ENCODE measurements around the gene CACNB3. TPM values are rescaled to one million over a fixed set of nuclear protein-coding genes. Genes with fewer than 3 reads are reported as not detected.

The CACNB3 gene
- total RNA-seq, 2 donors from 2014 or later: 8.8 to 9.5 TPM

- intact Hi-C loops (cut with DNase I): no loop called here
- ATAC-seq (peak; percentile 78 to 87), DNase-seq (peak; percentile 80)
Observed at GRCh38 chr12:48815126-48816110, 2.9 kb upstream of the CACNB3 start.

GRCh38 chr12:48816143-48816854 lies 2.0 kb upstream of the CACNB3 start:
- DNase-seq: no peak
- ATAC-seq: no peak
- intact Hi-C loops (cut with DNase I): no loop called here

DNA sequence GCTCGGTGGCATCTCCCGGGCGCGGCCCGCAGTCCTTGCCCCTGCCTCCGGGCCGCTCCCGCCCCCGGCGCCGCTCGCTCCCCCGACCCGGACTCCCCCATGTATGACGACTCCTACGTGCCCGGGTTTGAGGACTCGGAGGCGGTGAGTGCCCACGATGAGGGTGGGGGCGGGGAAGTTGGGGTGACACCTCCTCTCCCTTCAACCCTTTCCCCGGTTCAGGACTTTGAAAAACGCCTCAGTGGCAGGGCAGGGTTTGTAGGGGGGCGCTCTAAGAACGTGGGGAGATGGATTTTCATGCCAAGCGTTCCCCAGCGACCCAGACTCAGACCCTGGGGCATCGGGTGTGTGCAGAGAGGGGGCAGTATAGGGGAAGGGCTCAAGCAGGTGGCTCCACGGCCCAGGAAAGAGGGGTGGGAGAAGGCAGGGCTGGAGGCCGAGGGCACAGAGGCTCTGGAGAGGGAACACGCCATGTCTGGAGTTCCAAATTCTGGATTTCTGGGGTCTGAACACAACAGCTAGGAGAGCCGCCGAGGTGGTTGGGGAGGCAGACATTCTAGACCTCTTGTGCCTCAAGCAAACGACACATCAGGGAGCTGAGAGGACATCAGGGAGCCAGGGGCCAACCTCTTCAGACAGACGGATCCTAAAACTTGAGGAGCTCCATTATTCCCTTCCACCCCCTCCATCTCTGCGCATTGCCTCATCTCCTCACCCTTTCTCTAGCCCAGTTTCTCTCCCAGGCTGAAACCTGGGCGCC lies 715 bp downstream of the CACNB3 start:
- ATAC-seq (no peak), DNase-seq (no peak)
- intact Hi-C loops (cut with DNase I): no loop called here

DNA sequence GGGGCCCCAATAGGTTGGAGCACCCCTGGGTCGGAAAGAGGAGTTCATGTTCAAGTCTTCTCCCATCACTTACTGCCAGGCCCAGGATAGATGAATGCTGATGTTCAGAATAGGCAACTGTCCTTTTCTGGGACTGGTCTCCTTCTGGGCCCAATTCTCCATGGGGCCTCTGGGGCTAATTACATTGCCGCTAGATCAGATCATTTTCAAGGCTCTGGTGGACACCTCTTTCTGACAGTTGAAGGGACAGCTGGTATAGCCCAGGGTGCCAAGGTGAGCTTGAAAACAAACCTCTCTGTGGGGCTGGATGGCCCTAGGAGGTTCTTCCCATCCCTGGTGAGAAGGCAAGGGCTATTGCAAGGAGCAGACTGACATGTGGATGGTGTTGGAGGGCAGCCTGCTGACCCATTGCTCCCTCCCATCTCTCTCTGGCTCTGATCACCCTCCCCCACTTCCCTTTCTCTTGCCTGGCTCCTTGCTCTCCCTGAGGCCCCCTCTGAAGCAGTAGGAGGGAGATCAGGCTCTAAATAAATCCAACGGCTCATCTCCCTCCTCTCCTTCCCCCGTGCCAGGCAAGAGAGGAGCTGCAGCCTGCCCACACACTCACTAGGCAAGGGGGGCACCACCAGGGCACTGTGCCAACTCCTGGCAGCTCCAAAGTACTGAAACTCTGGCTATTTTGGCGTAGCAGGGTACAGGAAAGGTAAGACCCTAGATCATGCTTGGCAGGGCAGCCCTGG lies 1.9 kb downstream of the CACNB3 start:
- intact Hi-C loops (cut with DNase I): no loop called here
- no peak for ATAC-seq
- DNase-seq: no peak

- ATAC-seq: no peak
- DNase-seq: no peak
- intact Hi-C loops (cut with DNase I): no loop called here
Observed at GRCh38 chr12:48822139-48822538, 3.8 kb downstream of the CACNB3 start.

GRCh38 chr12:48822711-48823110 lies 4.4 kb downstream of the CACNB3 start:
- ATAC-seq (no peak), DNase-seq (no peak)
- intact Hi-C loops (cut with DNase I): no loop called here

GRCh38 chr12:48823281-48823680 lies 5.0 kb downstream of the CACNB3 start:
- DNase-seq: no peak
- ATAC-seq: no peak
- intact Hi-C loops (cut with DNase I): no loop called here

DNA sequence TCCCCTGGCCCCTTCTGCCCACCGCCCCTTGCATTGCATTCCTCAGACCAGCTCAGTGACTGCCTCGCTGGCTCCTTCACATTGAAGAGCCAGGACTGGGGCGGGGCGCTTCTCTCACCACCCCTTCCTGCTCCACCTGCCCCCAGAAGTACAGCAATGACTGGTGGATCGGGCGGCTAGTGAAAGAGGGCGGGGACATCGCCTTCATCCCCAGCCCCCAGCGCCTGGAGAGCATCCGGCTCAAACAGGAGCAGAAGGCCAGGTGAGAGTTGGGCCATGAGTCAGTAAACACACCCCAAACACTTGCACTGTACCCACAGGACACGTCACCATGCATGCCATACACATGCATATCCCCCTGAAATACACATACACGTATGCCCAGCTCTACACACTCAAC lies 5.8 kb downstream of the CACNB3 start:
- DNase-seq (no peak), ATAC-seq (no peak)
- intact Hi-C loops (cut with DNase I): no loop called here

DNA sequence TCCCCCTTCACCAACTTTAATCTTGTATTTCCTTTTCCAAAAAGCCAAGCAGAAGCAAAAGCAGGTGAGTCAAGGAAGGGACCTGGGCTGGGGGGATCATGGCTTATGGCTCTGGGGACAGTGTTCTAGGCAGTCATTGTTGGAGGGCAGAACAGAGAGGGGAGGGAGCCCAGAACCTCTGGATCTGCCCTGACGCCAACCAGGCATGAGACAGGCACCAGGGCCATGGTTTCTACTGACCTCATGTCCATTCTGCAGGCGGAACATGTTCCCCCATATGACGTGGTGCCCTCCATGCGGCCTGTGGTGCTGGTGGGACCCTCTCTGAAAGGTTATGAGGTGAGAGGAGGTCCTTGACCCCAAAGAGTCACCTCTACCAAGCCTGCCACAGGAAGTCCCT lies 6.6 kb downstream of the CACNB3 start:
- intact Hi-C loops (cut with DNase I): no loop called here
- ATAC-seq: no peak
- DNase-seq: no peak

- intact Hi-C loops (cut with DNase I): no loop called here
- no peak for DNase-seq
- ATAC-seq: no peak
Observed at GRCh38 chr12:48826209-48826855, 8.0 kb downstream of the CACNB3 start.

GRCh38 chr12:48827026-48827425 lies 8.7 kb downstream of the CACNB3 start:
- no peak for DNase-seq
- ATAC-seq: no peak
- intact Hi-C loops (cut with DNase I): no loop called here

DNA sequence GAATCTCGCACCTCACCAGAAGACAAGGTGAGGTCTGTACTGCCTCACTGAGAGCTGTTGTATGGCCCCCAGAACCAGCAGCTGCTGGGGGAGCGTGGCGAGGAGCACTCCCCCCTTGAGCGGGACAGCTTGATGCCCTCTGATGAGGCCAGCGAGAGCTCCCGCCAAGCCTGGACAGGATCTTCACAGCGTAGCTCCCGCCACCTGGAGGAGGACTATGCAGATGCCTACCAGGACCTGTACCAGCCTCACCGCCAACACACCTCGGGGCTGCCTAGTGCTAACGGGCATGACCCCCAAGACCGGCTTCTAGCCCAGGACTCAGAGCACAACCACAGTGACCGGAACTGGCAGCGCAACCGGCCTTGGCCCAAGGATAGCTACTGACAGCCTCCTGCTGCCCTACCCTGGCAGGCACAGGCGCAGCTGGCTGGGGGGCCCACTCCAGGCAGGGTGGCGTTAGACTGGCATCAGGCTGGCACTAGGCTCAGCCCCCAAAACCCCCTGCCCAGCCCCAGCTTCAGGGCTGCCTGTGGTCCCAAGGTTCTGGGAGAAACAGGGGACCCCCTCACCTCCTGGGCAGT lies 9.3 kb downstream of the CACNB3 start:
- ATAC-seq: no peak
- intact Hi-C loops (cut with DNase I): no loop called here
- DNase-seq: no peak

DNA sequence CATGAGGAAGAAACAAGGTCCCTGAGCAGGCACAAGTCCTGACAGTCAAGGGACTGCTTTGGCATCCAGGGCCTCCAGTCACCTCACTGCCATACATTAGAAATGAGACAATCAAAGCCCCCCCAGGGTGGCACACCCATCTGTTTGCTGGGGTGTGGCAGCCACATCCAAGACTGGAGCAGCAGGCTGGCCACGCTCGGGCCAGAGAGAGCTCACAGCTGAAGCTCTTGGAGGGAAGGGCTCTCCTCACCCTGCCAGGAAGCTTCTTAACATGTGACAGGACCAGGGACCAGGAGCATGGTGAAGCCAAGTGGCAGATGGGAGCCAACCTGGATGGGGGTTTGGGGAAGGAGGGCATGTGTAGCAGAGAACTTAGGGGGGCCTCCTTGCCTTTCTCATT lies 10.0 kb downstream of the CACNB3 start:
- intact Hi-C loops (cut with DNase I): no loop called here
- DNase-seq (no peak), ATAC-seq (no peak)

DNA sequence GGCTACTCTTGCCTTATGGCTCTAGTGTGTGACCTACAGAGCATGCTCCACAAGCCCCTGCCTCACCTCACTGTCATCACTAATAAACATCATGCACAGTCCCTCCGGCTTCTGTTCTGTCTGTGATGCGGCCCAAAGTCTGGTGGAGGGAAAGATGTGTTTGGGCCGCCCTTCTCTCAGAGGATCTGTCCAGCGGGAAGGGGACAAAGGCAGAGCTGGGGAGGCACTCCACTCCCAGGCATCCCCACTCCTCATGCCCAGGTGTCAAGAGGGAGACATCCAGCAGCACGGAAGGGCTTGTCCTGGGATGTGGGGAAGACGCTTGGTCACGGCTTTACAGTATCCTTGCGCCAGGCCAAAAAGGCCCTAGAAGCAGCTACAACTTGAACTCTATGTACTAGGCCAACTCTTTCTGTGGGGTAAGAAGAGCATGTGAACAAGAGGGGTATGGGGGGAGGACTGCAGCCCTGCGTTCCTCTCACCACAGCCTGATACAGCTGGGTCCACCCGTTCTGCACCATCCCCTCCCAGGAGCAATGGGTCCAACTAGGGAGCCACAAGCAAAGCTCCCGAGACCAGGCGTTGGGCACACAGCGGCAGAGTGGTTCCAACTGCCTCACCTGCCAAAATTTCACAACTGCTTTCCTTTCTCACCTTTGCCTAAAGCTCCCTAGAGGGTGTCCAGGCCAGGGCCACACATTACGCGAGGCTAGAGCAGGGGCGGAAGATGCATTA lies 10.7 kb downstream of the CACNB3 start:
- intact Hi-C loops (cut with DNase I): no loop called here
- ATAC-seq (no peak), DNase-seq (no peak)

DNA sequence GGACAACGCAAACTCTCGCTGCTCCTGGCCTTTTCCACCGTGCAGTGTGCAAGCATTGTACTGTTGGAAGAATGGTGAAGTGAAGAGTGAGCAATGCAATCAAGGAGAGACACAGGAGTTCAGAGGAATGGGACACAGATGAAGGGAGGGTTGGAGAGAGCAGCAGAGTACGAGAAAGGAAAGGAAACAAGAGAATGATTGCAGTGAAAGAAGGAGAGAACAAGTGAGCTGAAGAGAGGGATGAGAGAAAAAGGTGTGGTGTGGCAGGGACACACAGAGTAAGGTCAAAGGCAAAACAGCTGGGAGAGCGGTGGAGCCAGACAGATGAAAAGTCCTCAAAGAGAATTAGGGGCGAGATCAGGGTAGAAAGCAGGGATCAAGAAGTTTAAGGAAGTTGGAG lies 13.0 kb downstream of the CACNB3 start:
- intact Hi-C loops (cut with DNase I): no loop called here
- no peak for DNase-seq
- no peak for ATAC-seq

DNA sequence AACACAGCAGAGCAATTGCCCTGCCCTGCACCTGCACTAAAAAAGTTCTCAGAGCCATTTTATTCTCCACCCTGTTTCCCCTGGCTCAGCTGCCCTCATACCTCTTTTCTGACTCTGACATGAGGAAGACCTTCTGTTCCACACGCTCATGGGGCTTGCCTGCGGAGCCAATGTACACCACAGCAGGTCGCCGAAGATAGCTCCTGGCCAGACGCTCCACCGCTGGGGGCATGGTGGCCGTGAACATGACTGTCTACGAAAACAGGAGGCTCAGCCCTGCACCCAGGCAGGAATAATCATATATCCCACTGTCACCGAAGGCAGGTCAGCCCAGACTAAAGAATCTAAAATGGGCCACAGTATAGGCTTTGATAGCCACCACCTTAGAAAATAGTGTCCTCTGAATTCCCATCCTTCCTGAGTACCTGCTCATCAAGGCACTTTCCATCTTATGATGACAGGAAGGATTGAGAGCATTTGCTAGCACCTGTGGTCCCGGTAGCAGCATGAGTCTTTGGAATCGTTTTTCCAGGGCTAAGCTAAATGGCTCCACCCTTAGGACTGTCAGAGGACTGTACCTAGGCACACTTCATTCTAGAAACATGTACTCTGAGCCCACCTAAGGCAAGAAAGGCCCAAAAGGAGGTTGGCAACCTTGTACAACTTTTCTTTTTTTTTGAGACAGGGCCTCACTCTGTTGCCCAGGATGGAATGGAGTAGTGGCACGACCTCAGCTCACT lies 14.2 kb downstream of the CACNB3 start:
- DNase-seq (no peak), ATAC-seq (no peak)
- intact Hi-C loops (cut with DNase I): no loop called here

DNA sequence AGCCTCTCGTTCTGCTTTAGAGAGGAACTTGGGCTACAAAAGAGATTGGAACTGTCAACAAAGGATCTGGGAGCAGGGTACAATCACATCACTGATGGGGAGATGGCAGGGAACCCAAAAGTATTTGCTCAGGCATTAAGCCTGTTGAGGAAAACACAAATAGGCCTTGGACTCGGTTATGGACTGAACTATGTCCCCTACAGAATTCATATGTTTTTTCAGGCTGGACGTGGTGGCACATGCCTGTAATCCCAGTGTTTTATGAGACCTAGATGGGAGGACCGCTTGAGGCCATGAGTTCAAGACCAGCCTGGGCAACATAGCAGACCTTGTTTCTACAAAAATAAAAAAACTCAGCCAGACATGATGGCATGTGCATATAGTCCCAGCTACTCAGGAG lies 19.8 kb downstream of the CACNB3 start:
- no peak for ATAC-seq
- intact Hi-C loops (cut with DNase I): no loop called here
- no peak for DNase-seq

Data from left cardiac atrium (tissue), 4 donors.